ENCODE measurements around the gene MYO18B. TPM values are rescaled to one million over a fixed set of nuclear protein-coding genes. Genes with fewer than 3 reads are reported as not detected.

MYO18B gene
- total RNA-seq, 1 experiment from 2014 or later: not detected

DNA sequence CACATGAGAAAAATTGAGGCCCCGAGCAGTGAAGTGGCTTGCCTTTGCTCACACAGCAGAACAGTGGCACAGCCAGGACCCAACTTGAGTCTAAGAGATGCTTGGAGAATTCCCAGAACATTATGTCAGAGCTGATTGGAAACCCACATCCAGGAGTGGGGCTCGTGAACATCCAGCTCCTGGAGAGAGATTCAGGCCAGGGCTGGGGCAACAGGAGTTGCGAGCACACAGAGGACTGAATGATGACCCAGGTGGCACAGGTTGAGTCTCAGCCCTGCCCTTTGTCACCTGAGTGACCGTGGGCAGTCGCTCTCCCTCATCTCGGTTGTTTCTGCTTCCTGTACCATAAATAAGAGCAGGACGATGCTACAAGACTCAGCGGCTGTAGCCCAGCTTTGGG, 102.6 kb downstream of the MYO18B start:
- no peak overlapping the region for H3K4me3 ChIP-seq (ENCODE audit: low read length)
- no peak for TF ChIP-seq EZH2phosphoT487 (IDR thresholded peaks at IDR 0.05; ENCODE audit: borderline replicate concordance, low read length)
- no peak for TF ChIP-seq EZH2 (IDR thresholded peaks at IDR 0.05; ENCODE audit: low read length, unreplicated experiment)
- TF ChIP-seq, protein P1, sequence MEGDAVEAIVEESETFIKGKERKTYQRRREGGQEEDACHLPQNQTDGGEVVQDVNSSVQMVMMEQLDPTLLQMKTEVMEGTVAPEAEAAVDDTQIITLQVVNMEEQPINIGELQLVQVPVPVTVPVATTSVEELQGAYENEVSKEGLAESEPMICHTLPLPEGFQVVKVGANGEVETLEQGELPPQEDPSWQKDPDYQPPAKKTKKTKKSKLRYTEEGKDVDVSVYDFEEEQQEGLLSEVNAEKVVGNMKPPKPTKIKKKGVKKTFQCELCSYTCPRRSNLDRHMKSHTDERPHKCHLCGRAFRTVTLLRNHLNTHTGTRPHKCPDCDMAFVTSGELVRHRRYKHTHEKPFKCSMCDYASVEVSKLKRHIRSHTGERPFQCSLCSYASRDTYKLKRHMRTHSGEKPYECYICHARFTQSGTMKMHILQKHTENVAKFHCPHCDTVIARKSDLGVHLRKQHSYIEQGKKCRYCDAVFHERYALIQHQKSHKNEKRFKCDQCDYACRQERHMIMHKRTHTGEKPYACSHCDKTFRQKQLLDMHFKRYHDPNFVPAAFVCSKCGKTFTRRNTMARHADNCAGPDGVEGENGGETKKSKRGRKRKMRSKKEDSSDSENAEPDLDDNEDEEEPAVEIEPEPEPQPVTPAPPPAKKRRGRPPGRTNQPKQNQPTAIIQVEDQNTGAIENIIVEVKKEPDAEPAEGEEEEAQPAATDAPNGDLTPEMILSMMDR (conservative IDR thresholded peaks at IDR 0.05; ENCODE audit: low read depth, low read length): no peak
- ChIA-PET POLR2A (ENCODE audit: unreplicated experiment) (no interaction called here), CTCF (no interaction called here)
- H3K4me1 ChIP-seq (ENCODE audit: insufficient read depth, low read length): no peaks in the 10 kb centered on the region
- H3K79me2 ChIP-seq (ENCODE audit: low read length): no peaks in the 10 kb centered on the region
- H4K20me1 ChIP-seq (ENCODE audit: low read length): no peaks in the 10 kb centered on the region
- no peaks in the 10 kb centered on the region for H3K9me2 ChIP-seq (replicated peaks; ENCODE audit: low read length)
- no peaks in the 10 kb centered on the region for H3K27me3 ChIP-seq (ENCODE audit: low read length)
- no peak overlapping the region for H3K4me2 ChIP-seq (ENCODE audit: low read length)
- H3K36me3 ChIP-seq (ENCODE audit: low read depth, low read length): no peaks in the 10 kb centered on the region
- intact Hi-C loops (cut with micrococcal nuclease): no loop called here
- no TSS peak for BruUV-seq (replicated peaks)
- H3K9ac ChIP-seq (ENCODE audit: low read length): no peak overlapping the region
- ATAC-seq (no peak), DNase-seq (no peak)
- H2AFZ ChIP-seq (ENCODE audit: low read length): no peak overlapping the region
- H3K9me3 ChIP-seq (ENCODE audit: low read length): no peaks in the 10 kb centered on the region
- no peak overlapping the region for H3K27ac ChIP-seq (ENCODE audit: low read length)
- H3F3A ChIP-seq (ENCODE audit: low read length, unreplicated experiment): no peaks in the 10 kb centered on the region

DNA sequence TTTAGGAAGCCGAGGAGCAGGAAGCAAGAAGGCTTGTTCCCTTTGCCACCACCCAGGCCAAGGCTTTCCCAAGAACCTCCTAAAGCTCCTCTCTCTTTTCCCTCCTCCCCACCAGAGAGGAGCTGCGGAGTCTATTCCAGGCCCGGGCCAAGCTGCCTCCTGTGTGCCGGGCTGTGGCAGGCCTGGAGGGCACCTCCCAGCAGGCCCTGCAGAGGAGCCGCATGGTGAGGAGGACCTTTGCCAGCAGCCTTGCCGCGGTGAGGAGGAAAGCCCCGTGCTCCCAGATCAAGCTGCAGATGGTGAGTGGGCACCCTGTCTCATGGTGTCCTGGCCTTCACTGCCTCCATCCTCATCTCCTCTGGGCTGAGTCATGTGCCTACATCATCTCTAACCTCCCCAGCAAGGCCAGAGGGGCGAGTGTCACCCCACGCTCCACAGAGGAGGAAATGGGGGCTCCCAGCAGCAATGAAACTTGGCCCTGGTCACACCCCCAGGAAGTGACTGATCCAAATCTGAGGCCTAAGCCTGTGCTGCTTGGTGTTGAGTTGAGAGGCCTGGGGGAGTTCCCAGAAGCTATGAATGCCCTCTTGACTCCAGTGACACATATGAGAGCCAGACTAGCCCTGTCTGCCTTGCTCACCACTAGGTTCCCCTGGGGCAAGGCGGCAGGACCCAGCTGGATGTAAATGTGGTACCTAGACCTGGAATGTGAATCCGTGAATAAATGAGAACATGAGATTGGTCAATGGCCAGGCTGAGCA, 104.2 kb downstream of the MYO18B start:
- H3K9ac ChIP-seq (ENCODE audit: low read length): no peak overlapping the region
- TF ChIP-seq EZH2phosphoT487 (IDR thresholded peaks at IDR 0.05; ENCODE audit: borderline replicate concordance, low read length): no peak
- TF ChIP-seq, protein P1 (conservative IDR thresholded peaks at IDR 0.05; ENCODE audit: low read depth, low read length): no peak
- TF ChIP-seq EZH2 (IDR thresholded peaks at IDR 0.05; ENCODE audit: low read length, unreplicated experiment): no peak
- H3K4me3 ChIP-seq (ENCODE audit: low read length): no peak overlapping the region
- H4K20me1 ChIP-seq (ENCODE audit: low read length): no peaks in the 10 kb centered on the region
- no TSS peak for BruUV-seq (replicated peaks)
- no peaks in the 10 kb centered on the region for H3K9me3 ChIP-seq (ENCODE audit: low read length)
- no peak for DNase-seq
- H3K27ac ChIP-seq (ENCODE audit: low read length): no peak overlapping the region
- ChIA-PET CTCF (no interaction called here), POLR2A (ENCODE audit: unreplicated experiment) (no interaction called here)
- H2AFZ ChIP-seq (ENCODE audit: low read length): no peak overlapping the region
- no peaks in the 10 kb centered on the region for H3K27me3 ChIP-seq (ENCODE audit: low read length)
- no peaks in the 10 kb centered on the region for H3K4me1 ChIP-seq (ENCODE audit: insufficient read depth, low read length)
- ATAC-seq: no peak
- no peak overlapping the region for H3K4me2 ChIP-seq (ENCODE audit: low read length)
- H3F3A ChIP-seq (ENCODE audit: low read length, unreplicated experiment): no peaks in the 10 kb centered on the region
- intact Hi-C loops (cut with micrococcal nuclease): no loop called here
- no peaks in the 10 kb centered on the region for H3K36me3 ChIP-seq (ENCODE audit: low read depth, low read length)
- no peaks in the 10 kb centered on the region for H3K79me2 ChIP-seq (ENCODE audit: low read length)
- H3K9me2 ChIP-seq (replicated peaks; ENCODE audit: low read length): no peaks in the 10 kb centered on the region

DNA sequence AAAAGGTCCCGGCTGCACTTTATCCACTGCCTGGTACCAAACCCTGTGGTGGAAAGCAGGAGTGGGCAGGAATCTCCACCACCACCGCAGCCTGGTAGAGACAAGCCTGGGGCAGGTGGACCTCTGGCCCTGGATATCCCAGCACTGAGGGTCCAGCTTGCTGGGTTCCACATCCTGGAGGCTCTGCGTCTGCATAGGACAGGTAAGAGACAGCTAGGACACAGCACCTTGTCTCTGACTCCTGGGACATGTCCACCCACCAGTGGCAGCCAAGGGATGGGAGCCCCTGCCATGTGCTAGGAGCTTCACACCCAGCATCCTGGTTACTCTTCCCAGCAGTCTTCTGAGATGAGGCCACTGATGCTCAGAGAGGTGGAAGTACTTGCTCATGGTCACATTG, 105.5 kb downstream of the MYO18B start:
- intact Hi-C loops (cut with micrococcal nuclease): no loop called here
- Histone ChIP-seq H3F3A (ENCODE audit: low read length, unreplicated experiment) (no peaks in the 10 kb centered on the region), H3K9me2 (replicated peaks; ENCODE audit: low read length) (no peaks in the 10 kb centered on the region), H3K27me3 (ENCODE audit: low read length) (no peaks in the 10 kb centered on the region), H4K20me1 (ENCODE audit: low read length) (no peaks in the 10 kb centered on the region), H3K36me3 (ENCODE audit: low read depth, low read length) (no peaks in the 10 kb centered on the region), H3K9ac (ENCODE audit: low read length) (no peak overlapping the region), H3K79me2 (ENCODE audit: low read length) (no peaks in the 10 kb centered on the region), H3K9me3 (ENCODE audit: low read length) (no peaks in the 10 kb centered on the region), H3K4me1 (ENCODE audit: insufficient read depth, low read length) (no peaks in the 10 kb centered on the region), H3K4me3 (ENCODE audit: low read length) (no peak overlapping the region), H2AFZ (ENCODE audit: low read length) (no peak overlapping the region), H3K4me2 (ENCODE audit: low read length) (no peak overlapping the region), H3K27ac (ENCODE audit: low read length) (no peak overlapping the region)
- TF ChIP-seq EZH2phosphoT487 (IDR thresholded peaks at IDR 0.05; ENCODE audit: borderline replicate concordance, low read length): no peak
- TF ChIP-seq, protein P1 (conservative IDR thresholded peaks at IDR 0.05; ENCODE audit: low read depth, low read length): no peak
- TF ChIP-seq EZH2 (IDR thresholded peaks at IDR 0.05; ENCODE audit: low read length, unreplicated experiment): no peak
- ATAC-seq: no peak
- POLR2A ChIA-PET (ENCODE audit: unreplicated experiment): no interaction called here
- BruUV-seq (replicated peaks): no TSS peak
- CTCF ChIA-PET: no interaction called here
- no peak for DNase-seq

Data from PC-3 (cell line).